ENCODE measurements around the gene MROH8.
"Not testable (repeated sequence)": the region's sequence is repeated elsewhere in the genome, so short reads cannot be mapped to it uniquely, and the experiment has no call there.

The MROH8 gene

DNA sequence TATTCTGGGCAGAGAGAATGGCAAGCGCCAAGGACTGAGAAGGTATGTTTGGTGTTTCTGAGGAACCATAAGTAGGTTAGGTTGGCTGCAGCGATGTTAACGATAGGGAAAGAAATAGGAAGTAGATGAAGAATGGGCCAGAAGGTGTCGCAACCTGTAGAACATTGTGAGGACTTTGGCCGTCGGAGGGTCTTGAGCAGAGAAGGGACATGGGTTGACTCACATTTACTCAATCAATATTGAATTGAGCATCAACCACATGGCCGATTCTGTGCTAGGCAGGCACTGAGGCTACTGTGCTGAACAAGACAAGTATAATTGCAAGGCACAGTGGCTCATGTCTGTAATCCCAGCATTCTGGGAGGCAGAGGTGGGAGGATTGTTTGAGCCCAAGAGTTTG lies 27.1 kb downstream of the MROH8 start:
- DNase-seq, result no peak

DNA sequence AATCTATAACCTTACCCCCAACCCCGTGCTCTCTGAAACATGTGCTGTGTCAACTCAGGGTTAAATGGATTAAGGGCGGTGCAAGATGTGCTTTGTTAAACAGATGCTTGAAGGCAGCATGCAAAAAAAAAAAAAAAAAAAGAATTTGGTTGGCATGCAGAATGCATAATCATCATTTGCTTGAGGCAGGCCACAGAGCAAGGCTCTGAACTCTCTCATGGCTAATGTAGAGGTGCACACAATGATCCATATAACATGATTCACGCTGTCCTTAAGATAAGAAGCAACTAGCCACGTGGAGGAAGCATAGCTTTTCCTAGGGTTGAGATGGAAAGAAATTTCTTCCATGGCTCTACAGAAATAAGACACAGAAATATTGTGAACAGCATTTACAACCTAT lies 27.8 kb downstream of the MROH8 start:
- no peak for DNase-seq

DNA sequence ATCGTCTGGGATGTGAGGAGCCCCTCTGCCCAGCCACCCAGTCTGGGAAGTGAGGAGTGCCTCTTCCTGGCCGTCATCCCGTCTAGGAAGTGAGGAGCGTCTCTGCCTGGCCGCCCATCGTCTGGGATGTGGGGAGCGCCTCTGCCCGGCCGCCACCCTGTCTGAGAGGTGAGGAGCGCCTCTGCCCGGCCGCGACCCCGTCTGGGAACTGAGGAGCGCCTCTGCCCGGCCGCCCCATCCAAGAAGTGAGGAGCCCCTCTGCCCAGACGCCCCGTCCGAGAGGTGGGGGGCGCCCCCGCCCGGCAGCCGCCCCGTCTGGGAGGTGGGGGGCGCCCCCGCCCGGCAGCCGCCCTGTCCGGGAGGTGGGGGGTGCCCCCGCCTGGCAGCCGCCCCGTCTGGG lies 28.5 kb downstream of the MROH8 start:
- DNase-seq, result not testable (repeated sequence)

DNA sequence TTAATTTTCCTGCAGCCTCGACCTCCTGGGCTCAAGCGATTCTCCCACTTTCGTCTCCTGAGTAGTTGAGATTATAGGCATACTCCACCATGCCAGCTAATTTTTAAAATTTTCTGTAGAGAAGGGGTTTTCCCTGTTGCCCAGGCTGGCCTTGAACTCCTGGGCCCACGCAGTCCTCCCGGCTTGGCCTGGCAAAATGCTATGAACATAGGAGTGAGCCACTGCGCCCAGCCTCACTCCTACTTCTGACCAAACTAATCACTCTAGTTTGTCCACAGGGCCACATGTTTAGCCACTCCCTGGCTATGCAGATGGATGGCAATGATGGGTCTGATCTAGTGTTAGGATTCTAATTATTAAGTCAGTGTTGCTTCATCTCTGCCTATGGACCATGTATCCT lies 32.1 kb downstream of the MROH8 start:
- DNase-seq, result no peak

DNA sequence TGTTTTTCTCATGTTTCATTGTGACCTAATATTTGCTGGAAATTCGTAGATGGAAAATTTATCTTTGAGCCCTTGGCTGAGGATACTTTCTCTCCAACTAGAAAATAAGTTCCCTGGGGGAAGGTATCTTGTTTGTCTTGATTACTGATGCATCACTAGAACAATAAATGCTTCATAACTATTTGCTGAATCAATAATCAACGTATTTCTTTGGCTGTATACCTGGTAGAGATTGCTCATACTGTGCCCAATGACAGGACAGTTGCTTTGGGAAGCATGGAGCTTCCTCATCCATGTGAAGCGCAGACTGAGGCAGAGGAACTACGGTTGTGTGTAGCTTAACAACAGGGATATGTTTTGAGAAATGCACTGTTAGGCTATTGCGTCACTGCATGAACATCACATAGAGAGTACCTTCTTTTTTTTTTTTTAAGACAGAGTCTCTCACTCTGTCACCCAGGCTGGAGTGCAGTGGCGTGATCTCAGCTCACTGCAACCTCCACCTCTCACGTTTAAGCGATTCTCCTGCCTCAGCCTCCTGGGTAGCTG lies 34.4 kb downstream of the MROH8 start:
- DNase-seq, result no peak

DNA sequence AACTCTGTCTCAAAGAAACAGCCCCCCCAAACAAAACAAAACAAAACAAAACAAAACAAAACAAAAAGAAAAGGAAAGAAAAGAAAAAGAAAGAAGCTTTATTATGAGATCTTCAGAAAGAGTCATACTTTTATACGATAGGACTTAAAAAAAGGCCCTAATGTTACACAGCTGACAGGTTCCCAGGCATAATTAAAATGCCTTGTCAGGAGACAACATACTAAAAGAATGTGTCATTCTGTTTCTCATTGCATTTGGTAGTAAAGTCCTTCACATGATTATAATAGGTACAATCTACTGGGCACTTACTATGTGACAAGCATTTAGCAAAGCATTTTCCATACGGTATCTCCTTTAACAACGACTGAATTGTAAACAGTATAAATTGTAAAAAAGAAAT lies 36.6 kb downstream of the MROH8 start:
- peak; percentile 23 for DNase-seq

DNA sequence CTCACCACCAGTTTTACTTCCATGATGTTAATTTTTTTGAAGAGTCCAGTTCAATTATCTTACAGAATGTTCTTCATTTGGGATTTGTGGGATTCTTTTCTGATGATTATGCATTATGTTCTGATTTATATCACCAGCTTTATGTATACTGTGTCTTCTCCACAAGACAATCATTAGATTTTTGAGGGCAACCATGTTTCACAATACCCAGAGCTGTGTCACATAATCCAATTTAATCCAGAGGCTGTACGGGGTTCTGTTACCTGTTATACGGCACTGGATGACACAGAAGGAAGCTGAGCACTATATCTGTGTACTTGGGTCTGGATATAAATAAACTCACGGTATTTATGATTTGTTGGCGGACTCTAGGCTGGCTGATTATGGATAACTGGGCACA lies 41.8 kb downstream of the MROH8 start:
- no peak for DNase-seq

DNA sequence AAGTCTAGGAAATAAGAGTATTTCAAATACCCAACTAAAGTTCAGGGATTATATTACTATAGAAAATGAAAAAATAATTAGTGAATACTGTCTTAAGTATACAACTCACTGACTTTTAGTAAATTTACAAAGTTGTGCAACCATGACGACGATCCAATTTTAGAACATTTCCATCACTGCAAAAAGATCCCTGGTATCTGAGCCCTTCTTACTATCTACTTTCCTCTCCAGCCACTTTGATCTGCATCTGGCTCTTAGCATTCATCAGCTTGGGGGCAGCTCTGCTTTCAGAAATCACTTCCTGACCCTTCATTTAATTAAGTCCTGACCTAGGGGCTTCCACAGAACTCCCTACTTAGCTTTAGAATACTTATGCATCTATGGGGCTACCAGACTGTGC lies 45.4 kb downstream of the MROH8 start:
- DNase-seq, result no peak

DNA sequence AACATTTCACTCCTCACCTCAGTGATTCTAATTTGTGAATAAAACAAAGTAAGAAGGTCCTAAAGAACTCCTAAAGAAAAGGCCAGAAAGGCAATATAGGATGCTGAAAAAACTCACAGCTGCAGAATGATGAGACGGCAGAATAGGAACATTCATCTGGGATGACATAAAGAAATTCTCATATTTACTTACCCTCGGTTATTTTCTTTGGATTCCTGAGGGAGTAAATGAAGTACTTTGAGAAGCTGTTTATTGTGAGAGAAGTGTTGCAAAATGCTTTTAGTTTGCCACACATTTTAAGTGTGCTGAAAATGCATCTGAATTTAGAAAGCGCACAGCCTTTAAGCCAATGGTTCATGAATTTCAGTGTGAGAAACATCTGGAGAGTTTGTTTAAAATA lies 47.9 kb downstream of the MROH8 start:
- no peak for DNase-seq

DNA sequence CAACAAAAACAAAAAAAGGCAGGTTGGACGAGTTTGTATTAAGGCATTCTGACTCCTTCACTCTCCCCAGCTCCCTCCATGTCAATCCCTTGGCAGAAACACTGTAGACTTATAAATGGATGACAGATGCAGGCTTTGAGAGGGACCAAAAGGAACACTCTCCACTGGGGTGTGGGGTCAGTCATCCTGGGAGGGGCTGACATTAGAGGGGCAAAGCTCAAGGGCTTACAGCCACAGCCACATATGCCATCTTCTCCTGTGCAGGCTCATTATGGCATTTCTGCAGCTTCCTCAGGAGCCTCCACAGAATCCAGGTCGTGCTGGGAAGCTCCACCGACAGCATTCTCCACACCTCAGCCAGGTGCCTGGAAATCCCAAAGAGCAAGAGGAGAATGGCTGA lies 50.5 kb downstream of the MROH8 start:
- no peak for DNase-seq

DNA sequence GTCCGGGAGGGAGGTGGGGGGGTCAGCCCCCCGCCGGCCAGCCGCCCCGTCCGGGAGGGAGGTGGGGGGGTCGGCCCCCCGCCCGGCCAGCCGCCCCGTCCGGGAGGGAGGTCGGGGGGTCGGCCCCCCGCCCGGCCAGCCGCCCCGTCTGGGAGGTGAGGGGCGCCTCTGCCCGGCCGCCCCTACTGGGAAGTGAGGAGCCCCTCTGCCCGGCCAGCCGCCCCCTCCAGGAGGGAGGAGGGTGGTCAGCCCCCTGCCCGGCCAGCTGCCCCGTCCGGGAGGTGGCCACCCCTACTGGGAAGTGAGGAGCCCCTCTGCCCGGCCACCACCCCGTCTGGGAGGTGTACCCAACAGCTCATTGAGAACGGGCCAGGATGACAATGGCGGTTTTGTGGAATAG lies 53.1 kb downstream of the MROH8 start:
- DNase-seq, result not testable (repeated sequence)

DNA sequence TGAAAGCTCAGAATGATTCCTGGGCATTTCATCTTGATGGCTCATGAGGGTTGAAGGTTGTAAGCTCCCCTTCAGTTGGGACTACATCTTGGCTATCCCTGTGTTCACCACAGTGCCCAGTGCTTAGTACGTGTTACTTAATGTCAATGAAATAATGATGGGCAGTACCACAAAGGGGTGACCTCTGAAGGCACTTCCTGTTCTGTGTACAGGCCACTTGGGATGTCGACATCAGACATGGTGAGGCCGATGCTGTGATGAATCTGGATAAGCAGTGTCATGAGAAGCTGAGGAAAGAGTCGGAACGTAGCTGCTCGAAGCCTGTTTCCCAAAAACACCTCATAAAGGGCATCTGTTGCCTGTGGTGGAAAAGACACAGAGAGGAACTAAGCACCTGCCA lies 55.9 kb downstream of the MROH8 start:
- DNase-seq, result no peak

DNA sequence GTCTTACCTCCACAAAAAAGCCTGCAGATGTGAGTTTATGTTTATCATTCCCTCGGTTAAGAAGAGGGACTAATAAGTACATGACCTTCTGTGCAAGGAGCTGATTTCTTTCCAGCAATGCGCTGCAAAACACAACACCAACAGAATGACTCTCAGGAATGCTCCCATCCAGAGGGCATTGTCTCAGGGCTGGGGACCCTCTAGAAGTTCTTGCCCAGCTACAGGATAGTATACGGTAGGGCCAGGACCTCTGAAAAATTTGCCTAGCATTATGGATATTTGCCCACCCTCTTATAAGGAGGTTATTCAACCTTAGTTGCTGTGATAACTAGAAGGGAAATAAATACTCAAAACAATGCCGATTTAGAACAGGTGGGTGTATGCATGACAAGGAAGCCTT lies 58.9 kb downstream of the MROH8 start:
- DNase-seq, result no peak

DNA sequence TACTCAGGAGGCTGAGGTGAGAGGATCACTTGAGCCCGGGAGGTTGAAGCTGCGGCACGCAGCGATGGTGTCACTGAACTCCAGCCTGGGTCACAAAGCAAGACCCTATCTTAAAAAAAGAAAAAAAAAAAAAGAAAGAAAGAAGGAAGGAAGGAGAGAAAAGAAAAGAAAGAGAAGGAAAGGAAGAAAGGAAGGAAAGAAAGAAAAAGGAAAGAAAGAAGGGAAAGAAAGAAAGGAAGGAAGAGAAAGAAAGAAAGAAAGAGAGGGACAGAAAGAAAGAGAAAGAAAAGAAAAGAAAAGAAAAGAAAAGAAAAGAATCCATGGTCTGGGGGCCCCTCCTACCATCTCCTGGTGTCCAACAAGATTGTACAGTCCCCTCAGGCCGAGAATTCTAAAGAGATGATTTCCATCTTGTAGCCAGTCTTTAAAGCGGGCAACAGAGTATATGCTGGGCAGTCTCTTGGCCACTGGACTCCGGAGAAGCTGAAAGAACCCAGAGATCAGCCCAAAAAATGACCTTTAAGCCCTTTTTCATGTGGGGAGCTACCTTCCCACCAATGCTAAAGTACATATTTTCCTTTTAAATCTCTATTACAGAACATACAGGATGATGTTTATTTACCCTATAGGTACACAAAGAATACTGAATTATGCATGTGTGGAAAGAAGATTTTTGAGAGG lies 59.9 kb downstream of the MROH8 start:
- DNase-seq, result no peak

DNA sequence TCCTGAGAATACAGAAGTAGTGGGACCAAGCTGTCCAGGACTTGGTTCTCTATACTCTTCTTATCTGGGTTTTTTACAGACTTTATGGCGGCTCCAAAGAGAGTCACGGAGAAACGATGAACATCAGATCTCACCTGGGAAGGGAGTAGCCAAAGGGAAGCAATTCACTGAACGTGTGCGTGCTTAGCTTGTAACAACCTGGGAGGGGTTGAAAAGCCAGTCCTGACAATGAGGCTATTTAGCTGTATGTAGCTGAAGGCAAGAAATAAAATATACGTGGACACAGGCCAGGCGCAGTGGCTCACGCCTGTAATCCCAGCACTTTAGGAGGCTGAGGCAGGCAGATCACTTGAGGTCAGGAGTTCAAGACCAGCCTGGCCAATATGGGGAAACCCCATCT lies 65.3 kb downstream of the MROH8 start:
- no peak for DNase-seq

DNA sequence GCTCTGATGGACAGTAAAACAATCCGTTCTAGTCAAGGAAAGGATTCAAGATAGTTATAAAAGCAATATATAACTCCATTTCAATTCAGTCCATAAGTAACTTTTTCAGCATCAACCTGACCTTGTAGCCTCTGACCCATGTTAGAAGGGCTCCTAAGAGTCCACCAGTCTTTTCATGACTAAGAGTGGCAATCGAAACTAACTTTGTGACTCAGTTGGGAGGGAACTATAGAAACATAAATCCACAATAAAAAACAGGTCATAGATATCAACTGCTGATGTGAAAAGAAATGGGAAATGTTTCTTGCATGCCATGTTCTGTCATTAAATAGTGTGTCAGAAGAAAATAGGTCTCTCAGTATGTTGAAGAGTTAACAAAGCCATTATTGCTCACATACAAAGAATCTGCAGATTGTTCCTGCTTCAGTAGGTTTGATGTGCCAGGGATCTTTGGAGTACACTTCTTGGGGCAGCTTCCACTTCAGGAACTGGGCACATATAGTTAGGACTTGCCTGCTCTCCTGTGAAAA lies 67.4 kb downstream of the MROH8 start:
- DNase-seq, result no peak

DNA sequence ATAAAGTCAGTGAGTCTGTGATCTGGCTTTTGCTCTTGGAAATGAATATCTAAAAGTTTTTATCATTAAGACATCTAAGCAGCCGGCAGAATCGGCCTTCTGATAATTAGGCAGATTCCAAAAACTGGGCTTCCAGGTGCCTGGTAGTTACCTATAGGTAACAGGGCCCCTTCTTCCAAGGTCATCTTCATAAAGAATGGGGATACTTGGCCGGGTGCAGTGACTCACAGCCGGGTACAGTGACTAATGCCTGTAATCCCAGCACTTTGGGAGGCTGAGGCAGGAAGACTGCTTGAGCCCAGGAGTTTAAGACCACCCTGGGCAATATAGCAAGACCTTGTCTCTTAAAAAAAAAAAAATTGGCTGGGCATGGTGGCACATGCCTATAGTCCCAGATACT lies 70.7 kb downstream of the MROH8 start:
- DNase-seq, result no peak

DNA sequence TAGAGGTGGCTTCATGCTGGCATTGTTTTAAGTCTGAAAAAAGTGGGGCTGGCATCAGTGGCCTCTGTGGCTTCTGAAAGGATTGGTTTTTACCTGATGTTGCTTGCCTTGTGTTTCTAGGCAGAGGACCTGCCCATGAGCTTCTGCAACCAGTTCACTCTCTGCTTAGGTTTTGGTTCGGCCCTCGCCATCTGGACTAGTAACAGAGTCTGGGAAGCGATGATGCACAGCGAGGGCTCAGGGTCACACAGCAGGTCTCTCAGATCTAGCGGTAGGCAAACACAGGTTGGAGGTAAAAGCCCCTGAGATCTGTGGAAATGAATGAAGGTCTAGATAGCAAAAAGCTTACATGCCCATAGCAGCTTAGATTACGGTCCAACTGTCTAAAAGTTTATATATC lies 76.8 kb downstream of the MROH8 start:
- no peak for DNase-seq

DNA sequence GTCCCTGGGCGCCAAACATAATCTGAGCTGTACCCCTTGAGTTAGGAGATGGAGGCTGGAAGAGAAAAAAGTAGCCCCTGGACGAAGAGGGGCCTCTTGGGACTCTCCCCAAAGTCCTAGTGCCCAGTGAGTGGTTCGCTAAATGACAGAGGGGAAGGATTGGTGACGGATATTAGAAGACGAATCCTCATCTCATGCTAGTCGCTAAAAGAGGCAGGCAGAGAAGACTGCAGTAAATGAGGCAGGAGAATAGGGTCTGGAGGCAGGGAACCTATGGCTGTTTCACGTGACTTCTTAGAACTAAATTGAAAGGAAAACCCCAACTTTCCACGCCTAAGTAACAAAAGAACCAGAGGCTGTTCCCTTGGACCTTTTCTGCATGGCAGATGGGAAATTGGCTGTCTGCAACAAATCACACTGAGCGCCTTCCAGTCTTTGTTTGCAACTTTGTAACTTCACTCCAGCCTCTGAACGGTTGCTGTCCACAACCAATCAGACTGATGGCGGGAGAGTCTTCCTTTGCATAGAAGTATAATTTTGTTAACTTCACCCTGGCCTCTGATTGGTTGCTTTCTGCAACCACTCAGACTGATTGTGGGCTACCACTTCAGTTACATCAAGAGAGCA lies 82.8 kb downstream of the MROH8 start:
- DNase-seq, result no peak

DNA sequence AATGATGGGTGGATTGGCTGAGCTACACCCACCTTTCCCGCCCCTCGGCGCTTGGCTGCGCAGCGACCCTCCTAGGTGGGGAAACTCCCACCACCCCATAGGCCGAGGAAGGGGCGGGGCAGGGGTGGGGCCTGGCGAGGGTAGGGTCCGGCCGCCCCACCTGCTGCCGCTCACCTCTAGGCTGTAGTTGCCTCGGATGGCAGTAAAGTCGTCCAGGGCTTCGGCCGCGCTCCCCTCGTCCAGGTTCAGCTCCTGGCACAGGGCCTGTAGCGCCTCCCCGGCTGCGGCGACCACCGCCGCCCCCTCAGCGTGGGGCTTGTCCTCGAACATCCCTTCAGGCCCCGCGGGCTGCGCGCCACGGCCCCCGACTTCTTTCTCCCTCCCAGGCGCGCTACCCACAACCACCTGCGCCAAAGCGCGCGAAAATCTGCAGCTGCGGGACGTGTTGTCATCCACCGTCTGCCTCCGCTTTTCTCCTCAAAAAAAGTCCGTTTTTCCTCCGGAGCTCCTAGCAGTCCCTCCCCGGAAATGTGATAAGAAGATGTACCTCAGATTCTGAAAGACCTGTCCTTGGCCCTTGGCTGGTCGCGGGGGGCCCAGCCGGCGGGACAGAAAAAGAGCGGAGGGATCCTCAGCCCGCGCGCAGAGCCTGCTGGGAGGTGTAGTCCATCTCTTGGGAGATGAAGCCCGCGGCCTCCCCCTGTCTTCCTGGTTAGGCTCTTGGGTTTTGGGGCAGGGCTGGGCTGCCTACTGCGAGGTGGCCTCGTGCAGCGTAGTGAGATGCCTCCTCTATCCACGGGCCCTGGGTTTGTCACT lies 83.5 kb downstream of the MROH8 start, which contains the start of gene RBL1:
TSS of gene RBL1 (minus strand) at position 399 of the 816 bp plus-strand sequence. CDS start at position 330, 69 bp downstream.
- DNase-seq, result peak; percentile 92

DNA sequence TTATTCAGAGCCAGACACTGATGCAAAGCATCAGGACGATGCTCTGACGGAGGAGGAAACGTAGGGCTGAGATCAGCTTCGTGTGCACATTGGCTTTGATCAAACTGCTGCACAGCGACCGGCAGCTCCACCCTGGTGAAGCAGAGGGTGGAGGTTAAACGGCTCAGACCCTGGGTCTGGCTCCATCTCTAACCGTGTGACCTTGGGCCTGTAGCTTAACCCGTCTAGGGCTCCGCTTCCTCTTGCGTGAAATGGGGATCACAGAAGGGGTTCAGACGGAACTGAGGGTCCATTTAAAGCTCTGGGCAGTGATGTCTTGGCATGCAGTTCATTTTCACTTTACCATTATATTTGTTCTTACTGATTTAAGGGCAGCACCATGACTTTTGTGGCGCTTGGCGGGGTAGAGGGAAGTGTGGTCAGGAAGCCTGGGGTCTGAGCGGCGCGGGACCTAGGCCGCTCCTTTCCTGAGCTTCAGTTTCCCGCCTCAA lies 84.2 kb downstream of the MROH8 start:
- DNase-seq, result no peak

DNA sequence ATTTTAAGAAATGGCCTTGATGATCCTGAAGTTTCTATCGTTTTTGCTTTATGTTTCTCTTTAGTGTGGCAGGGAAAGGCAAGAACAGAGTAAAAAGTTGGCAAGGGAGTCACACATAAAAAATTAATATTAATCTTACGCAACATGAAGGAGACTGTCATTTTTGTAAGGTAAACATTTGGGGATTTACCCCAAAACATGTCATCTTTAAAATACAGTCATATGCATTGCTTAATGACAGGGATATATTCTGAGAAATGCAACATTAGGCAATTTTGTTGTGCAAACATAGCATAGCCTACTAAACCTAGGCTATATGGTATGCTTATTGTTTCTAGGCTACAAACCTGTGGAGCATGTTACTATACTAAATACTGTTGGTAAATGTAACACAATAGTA lies 88.9 kb downstream of the MROH8 start:
- DNase-seq, result no peak

DNA sequence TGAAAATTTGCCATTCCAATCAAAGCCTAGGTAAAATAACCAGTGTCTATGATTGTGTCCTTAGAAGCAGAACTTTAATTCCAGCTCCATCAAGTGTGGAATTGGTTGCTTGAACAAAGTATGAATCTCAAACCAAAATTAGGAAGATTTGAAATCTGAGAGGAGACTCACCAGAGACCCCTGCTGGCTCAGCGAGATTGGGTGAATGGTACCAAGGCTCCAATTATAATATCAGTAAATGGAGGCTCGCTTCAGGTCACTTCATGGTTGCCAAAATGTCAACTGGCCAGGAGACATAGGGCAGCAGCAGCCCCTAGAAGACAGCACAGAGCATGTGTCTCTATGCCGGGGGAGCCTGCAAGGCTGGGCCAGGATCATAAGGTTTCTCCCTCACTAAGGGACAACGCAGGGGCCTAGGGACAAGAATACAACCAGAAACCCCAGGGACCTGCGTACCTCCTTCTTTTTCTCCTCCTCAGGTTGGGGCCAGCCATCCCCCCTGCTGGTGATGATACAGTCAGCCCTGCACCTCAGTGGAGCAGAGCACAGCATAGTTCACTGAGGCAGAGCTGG lies 97.5 kb downstream of the MROH8 start:
- no peak for DNase-seq

Measured in fibroblast of skin of right quadriceps (primary cell).